Fibroblast of lung (primary cell): ENCODE data around the gene MALAT1.

Experiments used
- EZH2 ChIP-seq: IDR thresholded peaks from 2 replicates; pipeline ENCODE4 v1.5.1; 2012; ENCODE audit warnings: low read length, control low read depth, mild to moderate bottlenecking; ENCODE audit errors: missing control alignments
- TF ChIP-seq, protein P1 (sequence below), 2 donors: IDR thresholded peaks in 1 of 2; conservative IDR thresholded peaks in 1 of 2; 1 replicate in 1 of 2; 2 replicates in 1 of 2; pipeline ENCODE4 v1.5.1; 2011 to 2012; ENCODE audit warnings: low read length in 2 of 2, control low read depth in 1 of 2, inconsistent platforms in 1 of 2, low read depth in 1 of 2, mild to moderate bottlenecking in 1 of 2

DNA sequence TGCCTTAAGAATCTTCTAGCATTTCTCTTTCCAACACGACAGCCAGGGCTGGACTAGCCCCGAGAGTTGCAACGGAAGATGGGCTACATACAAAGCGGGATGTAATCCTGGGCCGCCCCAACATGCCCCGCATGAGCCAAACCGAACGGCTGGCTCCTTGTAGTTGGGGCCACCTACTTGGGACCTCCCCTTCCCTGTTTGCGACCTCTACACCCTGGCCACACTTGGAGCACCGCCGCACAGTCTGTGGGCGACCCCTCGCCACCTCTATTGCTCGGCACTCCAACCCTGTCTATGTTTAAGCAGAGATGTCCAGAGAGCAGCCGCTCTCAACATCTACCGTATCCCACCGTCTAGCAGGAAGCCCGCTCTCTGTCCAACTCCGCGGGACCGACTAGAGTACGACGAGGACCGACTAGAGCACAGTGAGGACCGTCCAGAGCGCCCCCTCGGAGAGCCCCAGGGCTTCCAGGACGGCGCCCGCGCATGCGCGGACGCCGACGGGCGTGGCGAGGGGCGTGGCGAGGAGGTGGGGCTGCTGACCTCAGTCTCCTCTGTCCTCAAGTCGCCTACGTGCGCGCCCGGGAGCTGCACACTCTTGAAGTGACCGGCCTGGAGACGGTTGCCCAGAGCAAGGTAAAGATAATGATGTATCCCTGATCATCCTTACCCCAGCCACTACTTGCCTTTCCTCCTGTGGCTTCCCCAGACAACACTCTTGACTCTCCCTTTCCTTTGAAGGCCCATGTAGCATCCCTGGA lies 44.0 kb upstream of the MALAT1 start:
- no peak for TF ChIP-seq EZH2
- TF ChIP-seq, protein P1, sequence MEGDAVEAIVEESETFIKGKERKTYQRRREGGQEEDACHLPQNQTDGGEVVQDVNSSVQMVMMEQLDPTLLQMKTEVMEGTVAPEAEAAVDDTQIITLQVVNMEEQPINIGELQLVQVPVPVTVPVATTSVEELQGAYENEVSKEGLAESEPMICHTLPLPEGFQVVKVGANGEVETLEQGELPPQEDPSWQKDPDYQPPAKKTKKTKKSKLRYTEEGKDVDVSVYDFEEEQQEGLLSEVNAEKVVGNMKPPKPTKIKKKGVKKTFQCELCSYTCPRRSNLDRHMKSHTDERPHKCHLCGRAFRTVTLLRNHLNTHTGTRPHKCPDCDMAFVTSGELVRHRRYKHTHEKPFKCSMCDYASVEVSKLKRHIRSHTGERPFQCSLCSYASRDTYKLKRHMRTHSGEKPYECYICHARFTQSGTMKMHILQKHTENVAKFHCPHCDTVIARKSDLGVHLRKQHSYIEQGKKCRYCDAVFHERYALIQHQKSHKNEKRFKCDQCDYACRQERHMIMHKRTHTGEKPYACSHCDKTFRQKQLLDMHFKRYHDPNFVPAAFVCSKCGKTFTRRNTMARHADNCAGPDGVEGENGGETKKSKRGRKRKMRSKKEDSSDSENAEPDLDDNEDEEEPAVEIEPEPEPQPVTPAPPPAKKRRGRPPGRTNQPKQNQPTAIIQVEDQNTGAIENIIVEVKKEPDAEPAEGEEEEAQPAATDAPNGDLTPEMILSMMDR (conservative IDR thresholded peaks at IDR 0.05 in 1 of 2, IDR thresholded peaks at IDR 0.05 in 1 of 2; ENCODE audit: low read depth in 1 of 2, low read length in 2 of 2): peak in 1 of 2 donors; percentile 3
